Occipital lobe (tissue), 2 donors: ENCODE measurements around the gene ARSG. TPM values are rescaled to one million over a fixed set of nuclear protein-coding genes. Genes with fewer than 3 reads are reported as not detected.
"Not testable (repeated sequence)": the region's sequence is repeated elsewhere in the genome, so short reads cannot be mapped to it uniquely, and the experiment has no call there.

Experiments used
- DNase-seq: peaks from one replicate; lab custom pipeline; 2025; lab: John Stamatoyannopoulos, UW
- total RNA-seq: library from RNA; depleted of rRNA; stranded (reverse); fragments of >200 nt; gene quantifications from one replicate; pipeline ENCODE4 v1.2.3, GENCODE V29; 2014

Gene ARSG
- total RNA-seq, 1 donor from 2014 or later, result 4.4 TPM

GRCh38 chr17:68276339-68276738 is 15.0 kb upstream of the ARSG start:
- not testable (repeated sequence) for DNase-seq

- DNase-seq, result no peak
Measured at GRCh38 chr17:68277807-68278206, 13.5 kb upstream of the ARSG start.

- DNase-seq, result not testable (repeated sequence)
Measured at GRCh38 chr17:68281965-68282364, 9.3 kb upstream of the ARSG start.

GRCh38 chr17:68288375-68288774 is 2.9 kb upstream of the ARSG start:
- DNase-seq, result no peak

- DNase-seq, result no peak
Measured at GRCh38 chr17:68288804-68289203, 2.5 kb upstream of the ARSG start.

- DNase-seq, result no peak
Measured at GRCh38 chr17:68289473-68289872, 1.8 kb upstream of the ARSG start.

- DNase-seq, result peak; percentile 13
Measured at GRCh38 chr17:68289936-68290267, 1.4 kb upstream of the ARSG start.

GRCh38 chr17:68290268-68290954 is 884 bp upstream of the ARSG start:
- DNase-seq, result no peak

GRCh38 chr17:68291836-68292688 is 767 bp downstream of the ARSG start:
- peak; percentile 74 for DNase-seq

GRCh38 chr17:68292689-68293040 is 1.4 kb downstream of the ARSG start:
- no peak for DNase-seq

GRCh38 chr17:68293490-68294195 is 2.3 kb downstream of the ARSG start:
- DNase-seq, result no peak

GRCh38 chr17:68294196-68294555 is 2.9 kb downstream of the ARSG start:
- no peak for DNase-seq

GRCh38 chr17:68294617-68295016 is 3.3 kb downstream of the ARSG start:
- DNase-seq, result no peak

- DNase-seq, result no peak
Measured at GRCh38 chr17:68295086-68295485, 3.8 kb downstream of the ARSG start.

GRCh38 chr17:68296217-68297191 is 5.2 kb downstream of the ARSG start:
- no peak for DNase-seq

- DNase-seq, result no peak
Measured at GRCh38 chr17:68297195-68297594, 5.9 kb downstream of the ARSG start.

- no peak for DNase-seq
Measured at GRCh38 chr17:68298601-68299000, 7.3 kb downstream of the ARSG start.

- no peak for DNase-seq
Measured at GRCh38 chr17:68299817-68300216, 8.5 kb downstream of the ARSG start.

- no peak for DNase-seq
Measured at GRCh38 chr17:68301438-68301959, 10.2 kb downstream of the ARSG start.

- DNase-seq, result no peak
Measured at GRCh38 chr17:68302066-68302564, 10.8 kb downstream of the ARSG start.

- no peak for DNase-seq
Measured at GRCh38 chr17:68302666-68303065, 11.4 kb downstream of the ARSG start.
